CD14-positive monocyte (primary cell): ENCODE measurements around the gene RETREG1. TPM values are rescaled to one million over a fixed set of nuclear protein-coding genes. Genes with fewer than 3 reads are reported as not detected.

Experiments
- DNase-seq, 3 donors: peaks; one replicate each; pipeline ENCODE4 v3.0.0-alpha.2; 2011 to 2022
- H2AFZ ChIP-seq: 2 replicates; pipeline ENCODE4 v1.6.0; 2012; ENCODE audit warnings: mild to moderate bottlenecking, low read depth, low read length, inconsistent platforms; ENCODE audit not compliant: insufficient read depth, poor library complexity, severe bottlenecking
- H3K27ac ChIP-seq, 2 donors: 1 replicate in 1 of 2; 2 replicates in 1 of 2; pipeline ENCODE4 v1.5.1; 2012 to 2013; ENCODE audit warnings: low read length in 2 of 2, control low read depth in 1 of 2, inconsistent platforms in 1 of 2, low read depth in 1 of 2, mild to moderate bottlenecking in 1 of 2
- H3K27me3 ChIP-seq, 2 donors: one replicate each; pipeline versions ENCODE4 v1.6.0 to v1.6.1; 2011 to 2013; ENCODE audit warnings: low read length in 2 of 2; ENCODE audit not compliant: control insufficient read depth in 2 of 2, insufficient read depth in 2 of 2
- H3K36me3 ChIP-seq, 2 donors: replicated peaks in 1 of 2; 1 replicate in 1 of 2; 2 replicates in 1 of 2; pipeline versions ENCODE4 v1.5.1 to v1.6.1; 2012 to 2013; ENCODE audit warnings: low read length in 2 of 2, control low read depth in 1 of 2, inconsistent platforms in 1 of 2, mild to moderate bottlenecking in 1 of 2; ENCODE audit not compliant: insufficient read depth in 2 of 2, control insufficient read depth in 1 of 2
- H3K4me1 ChIP-seq, 2 donors: 1 replicate in 1 of 2; 2 replicates in 1 of 2; pipeline versions ENCODE4 v1.5.1 to v1.6.1; 2012 to 2013; ENCODE audit warnings: low read length in 2 of 2, control low read depth in 1 of 2, inconsistent platforms in 1 of 2, mild to moderate bottlenecking in 1 of 2, moderate library complexity in 1 of 2; ENCODE audit not compliant: insufficient read depth in 2 of 2, control insufficient read depth in 1 of 2
- H3K4me2 ChIP-seq: replicated peaks from 2 replicates; pipeline ENCODE3; 2012; ENCODE audit warnings: low read length, moderate library complexity, mild to moderate bottlenecking; ENCODE audit not compliant: poor library complexity, severe bottlenecking; ENCODE audit errors: extremely low read depth
- H3K4me3 ChIP-seq, 3 experiments: fragments of 200-600 bp in 1 of 3; sonication (generic) in 1 of 3; replicated peaks in 1 of 3; 1 replicate in 2 of 3; 2 replicates in 1 of 3; pipeline ENCODE4 v1.5.1; 2011 to 2013; ENCODE audit warnings: low read length in 3 of 3, mild to moderate bottlenecking in 3 of 3, control low read depth in 2 of 3, low read depth in 2 of 3, inconsistent platforms in 1 of 3, moderate library complexity in 1 of 3
- H3K79me2 ChIP-seq: 2 replicates; pipeline ENCODE4 v1.6.0; 2012; ENCODE audit warnings: mild to moderate bottlenecking, control low read depth, inconsistent platforms, low read length, moderate library complexity; ENCODE audit not compliant: insufficient read depth
- H3K9ac ChIP-seq: 2 replicates; pipeline ENCODE4 v1.6.0; 2017; ENCODE audit warnings: low read length, mild to moderate bottlenecking; ENCODE audit not compliant: insufficient read depth, poor library complexity, severe bottlenecking
- H3K9me3 ChIP-seq, 2 donors: replicated peaks in 1 of 2; 1 replicate in 1 of 2; 2 replicates in 1 of 2; pipeline versions ENCODE4 v1.5.1 to v1.6.1; 2012 to 2013; ENCODE audit warnings: low read length in 2 of 2, control low read depth in 1 of 2; ENCODE audit not compliant: control insufficient read depth in 1 of 2, insufficient read depth in 1 of 2
- H4K20me1 ChIP-seq: 2 replicates; pipeline ENCODE4 v1.6.0; 2012; ENCODE audit warnings: mild to moderate bottlenecking, low read length, control low read depth, moderate library complexity; ENCODE audit not compliant: insufficient read depth
- H3K27ac Mint-ChIP-seq, 7 donors: one replicate each; pipeline ENCODE4 v1.8.0; 2020; ENCODE audit warnings: mild to moderate bottlenecking in 7 of 7, mixed read lengths in 7 of 7, moderate library complexity in 6 of 7, inconsistent platforms in 2 of 7
- H3K27me3 Mint-ChIP-seq, 3 donors: one replicate each; pipeline ENCODE4 v1.8.0; 2021 to 2022; ENCODE audit warnings: low read depth in 3 of 3, mild to moderate bottlenecking in 3 of 3, mixed read lengths in 3 of 3, moderate library complexity in 3 of 3, inconsistent platforms in 1 of 3
- H3K36me3 Mint-ChIP-seq, 2 donors: one replicate each; pipeline ENCODE4 v1.8.0; 2020; ENCODE audit warnings: mixed read lengths in 2 of 2, inconsistent platforms in 1 of 2, mild to moderate bottlenecking in 1 of 2
- H3K4me1 Mint-ChIP-seq: one replicate; pipeline ENCODE4 v1.8.0; 2020; ENCODE audit warnings: mild to moderate bottlenecking, mixed read lengths
- H3K4me3 Mint-ChIP-seq, 2 donors: one replicate each; pipeline ENCODE4 v1.8.0; 2020; ENCODE audit warnings: mild to moderate bottlenecking in 2 of 2, mixed read lengths in 2 of 2, moderate library complexity in 1 of 2
- H3K9me3 Mint-ChIP-seq, 7 donors: one replicate each; pipeline ENCODE4 v1.8.0; 2020 to 2022; ENCODE audit warnings: mixed read lengths in 7 of 7, mild to moderate bottlenecking in 6 of 7, moderate library complexity in 6 of 7, inconsistent platforms in 2 of 7
- CTCF ChIP-seq: fragments of 200-600 bp; IDR thresholded peaks from one replicate; pipeline ENCODE4 v1.8.0; 2022; ENCODE audit warnings: antibody characterized with exemption, mild to moderate bottlenecking
- WGBS: methylation state at CpG from one replicate; pipeline ENCODE4 v1.1.5; 2013; ENCODE audit warnings: missing lambda C conversion rate; ENCODE audit not compliant: insufficient coverage; 5-methylcytosine and 5-hydroxymethylcytosine counted together
- intact Hi-C, 2 donors: fragments of 100-400 bp; cut with micrococcal nuclease; formaldehyde crosslinking; loops; one replicate each; pipeline versions ENCODE4 v1.15.0 to v1.15.1; 2023
- polyA plus RNA-seq, 3 donors: library from polyadenylated mRNA; depleted of rRNA in 1 of 3; unstranded in 2 of 3; stranded (reverse) in 1 of 3; fragments of 300-500 nt in 2 of 3; fragments of >200 nt in 1 of 3; fragmentation: Illumina TruSeq in 2 of 3; gene quantifications; 1 replicate in 2 of 3; 2 replicates in 1 of 3; pipeline ENCODE4 v1.2.3, GENCODE V29; 2012 to 2021

RETREG1 gene
- polyA plus RNA-seq, 3 donors, result 3.5 to 6.4 (median 4.7) TPM

GRCh38 chr5:16550316-16550952 is 66.4 kb downstream of the RETREG1 start:
- peak; percentile 15 to 40 (median 16) for DNase-seq
- no peaks in the 10 kb centered on the region for H3K79me2 ChIP-seq
- H3K36me3 Mint-ChIP-seq, result no peaks in the 10 kb centered on the region
- intact Hi-C loops, result no loop called here
- no peaks in the 10 kb centered on the region for H4K20me1 ChIP-seq
- H3K4me1 ChIP-seq, result no peaks in the 10 kb centered on the region
- no peak overlapping the region for H2AFZ ChIP-seq
- H3K27me3 Mint-ChIP-seq, result no peaks in the 10 kb centered on the region
- no peaks in the 10 kb centered on the region for H3K4me1 Mint-ChIP-seq
- H3K27me3 ChIP-seq, result no peaks in the 10 kb centered on the region
- no peak overlapping the region for H3K4me3 ChIP-seq
- no peak overlapping the region for H3K27ac Mint-ChIP-seq
- 94% methylated on average over 3 of the region's 7 CpGs for WGBS
- no peak overlapping the region for H3K4me2 ChIP-seq
- H3K9me3 Mint-ChIP-seq, result no peaks in the 10 kb centered on the region
- TF ChIP-seq CTCF, result peak; percentile 87
- no peak overlapping the region for H3K4me3 Mint-ChIP-seq
- no peaks in the 10 kb centered on the region for H3K9me3 ChIP-seq
- H3K27ac ChIP-seq, result no peak overlapping the region
- H3K36me3 ChIP-seq, result no peaks in the 10 kb centered on the region
- H3K9ac ChIP-seq, result no peak overlapping the region

- no CpG with 5 or more reads among the region's 5 CpGs for WGBS
- no peak for DNase-seq
- intact Hi-C loops, result no loop called here
- Histone ChIP-seq H3K4me1 (no peaks in the 10 kb centered on the region), H3K4me3 (no peak overlapping the region), H3K79me2 (no peaks in the 10 kb centered on the region), H2AFZ (no peak overlapping the region), H3K4me2 (no peak overlapping the region), H3K9ac (no peak overlapping the region), H4K20me1 (no peaks in the 10 kb centered on the region), H3K27ac (no peak overlapping the region), H3K27me3 (no peaks in the 10 kb centered on the region), H3K9me3 (no peaks in the 10 kb centered on the region), H3K36me3 (no peaks in the 10 kb centered on the region)
- Mint-ChIP-seq H3K4me1 (no peaks in the 10 kb centered on the region), H3K4me3 (no peak overlapping the region), H3K27ac (no peak overlapping the region), H3K27me3 (no peaks in the 10 kb centered on the region), H3K9me3 (no peaks in the 10 kb centered on the region), H3K36me3 (no peaks in the 10 kb centered on the region)
- TF ChIP-seq CTCF, result no peak
These were observed 67.1 kb downstream of the RETREG1 start for GRCh38 chr5:16549491-16550206.
